Activated CD4-positive, alpha-beta T cell treated with anti-CD3 and anti-CD28 coated beads, Interleukin-2, amount 50 U/mL, for 16 hours (primary cell): ENCODE data around the gene ARPC1B.

Source experiments
- DNase-seq: peaks from one replicate; pipeline ENCODE4 v3.0.0-alpha.2; 2020

Gene ARPC1B

GRCh38 chr7:99392046-99392445 is 17.5 kb downstream of the ARPC1B start:
- no peak for DNase-seq

DNA sequence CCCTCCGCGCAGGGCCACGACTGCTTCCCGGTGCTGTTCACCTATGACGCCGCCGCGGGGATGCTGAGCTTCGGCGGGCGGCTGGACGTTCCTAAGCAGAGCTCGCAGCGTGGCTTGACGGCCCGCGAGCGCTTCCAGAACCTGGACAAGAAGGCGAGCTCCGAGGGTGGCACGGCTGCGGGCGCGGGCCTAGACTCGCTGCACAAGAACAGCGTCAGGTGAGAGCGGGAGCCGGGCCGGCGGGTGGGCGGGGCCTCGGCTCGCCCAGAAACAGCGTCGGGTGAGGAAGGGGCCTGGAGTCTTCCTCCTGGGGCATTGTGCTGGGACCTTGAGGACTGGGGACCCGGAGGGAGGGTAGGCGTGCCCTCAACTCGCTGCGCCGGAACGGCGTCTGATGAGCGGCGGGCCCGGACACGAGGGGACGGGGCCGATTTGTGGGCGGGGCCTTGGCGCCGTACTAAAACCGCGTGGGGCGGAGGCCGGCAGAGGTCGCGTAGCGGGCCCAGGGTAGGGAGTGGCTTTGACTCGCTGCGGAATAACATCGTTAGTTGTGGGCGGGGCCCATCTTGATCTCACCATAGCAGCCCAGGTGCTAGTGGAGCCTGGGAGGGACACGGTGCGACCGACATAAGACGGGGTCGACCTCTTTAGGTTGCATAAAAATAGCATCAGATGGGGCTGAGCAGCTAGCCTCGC is 18.3 kb downstream of the ARPC1B start:
- peak; percentile 82 for DNase-seq

GRCh38 chr7:99393355-99394187 is 19.0 kb downstream of the ARPC1B start:
- DNase-seq, result no peak

DNA sequence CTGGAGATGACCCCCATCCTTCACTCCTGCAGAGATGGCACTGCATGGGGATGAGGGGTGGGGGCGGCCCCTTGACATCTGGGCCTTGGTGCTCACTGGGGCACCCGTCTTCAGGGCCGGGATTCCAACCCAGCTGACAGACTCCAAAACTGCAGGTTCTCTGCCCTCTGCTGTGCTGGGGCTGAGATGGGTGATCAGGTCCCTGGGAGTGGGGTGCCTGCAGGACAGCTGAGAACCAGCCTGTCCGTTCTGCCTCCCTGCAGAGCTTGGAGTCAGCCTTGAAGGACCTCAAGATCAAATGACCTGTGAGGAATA is 19.6 kb downstream of the ARPC1B start:
- no peak for DNase-seq

DNA sequence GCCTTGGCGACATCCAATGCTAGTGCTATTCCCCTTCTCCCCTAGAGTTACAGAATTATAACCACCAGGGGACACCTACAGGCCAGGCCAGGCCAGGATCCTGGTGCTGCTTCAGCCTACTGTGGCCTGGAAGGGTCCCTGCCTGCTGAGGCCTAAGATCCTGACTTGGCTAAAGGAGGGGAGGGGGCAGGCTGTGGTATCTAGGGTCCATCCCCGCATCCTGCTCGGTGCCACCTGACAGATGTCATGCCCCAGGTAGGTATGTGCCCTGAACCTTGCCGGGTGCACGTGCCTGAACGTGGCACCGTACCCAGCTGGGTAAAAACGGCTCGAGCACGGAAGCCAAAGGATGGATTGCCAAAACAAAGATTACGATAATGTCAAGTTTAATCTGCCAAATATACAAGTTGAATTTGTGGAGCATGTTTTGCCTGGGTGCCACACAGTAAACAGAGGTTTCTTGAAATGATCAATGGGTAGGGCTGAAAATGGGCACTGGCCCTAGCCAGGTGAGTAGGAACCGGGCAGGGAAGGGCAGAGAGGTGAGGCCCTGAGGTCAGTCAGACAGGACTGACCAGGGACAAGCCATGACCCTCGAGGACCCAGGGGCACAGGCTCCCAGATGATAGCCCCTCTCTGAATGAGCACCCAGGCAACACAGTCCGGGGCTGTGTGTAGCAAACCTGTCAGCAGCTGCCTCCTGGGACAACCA is 21.2 kb downstream of the ARPC1B start:
- no peak for DNase-seq

- no peak for DNase-seq
Observed at GRCh38 chr7:99396418-99397296, 22.1 kb downstream of the ARPC1B start.

DNA sequence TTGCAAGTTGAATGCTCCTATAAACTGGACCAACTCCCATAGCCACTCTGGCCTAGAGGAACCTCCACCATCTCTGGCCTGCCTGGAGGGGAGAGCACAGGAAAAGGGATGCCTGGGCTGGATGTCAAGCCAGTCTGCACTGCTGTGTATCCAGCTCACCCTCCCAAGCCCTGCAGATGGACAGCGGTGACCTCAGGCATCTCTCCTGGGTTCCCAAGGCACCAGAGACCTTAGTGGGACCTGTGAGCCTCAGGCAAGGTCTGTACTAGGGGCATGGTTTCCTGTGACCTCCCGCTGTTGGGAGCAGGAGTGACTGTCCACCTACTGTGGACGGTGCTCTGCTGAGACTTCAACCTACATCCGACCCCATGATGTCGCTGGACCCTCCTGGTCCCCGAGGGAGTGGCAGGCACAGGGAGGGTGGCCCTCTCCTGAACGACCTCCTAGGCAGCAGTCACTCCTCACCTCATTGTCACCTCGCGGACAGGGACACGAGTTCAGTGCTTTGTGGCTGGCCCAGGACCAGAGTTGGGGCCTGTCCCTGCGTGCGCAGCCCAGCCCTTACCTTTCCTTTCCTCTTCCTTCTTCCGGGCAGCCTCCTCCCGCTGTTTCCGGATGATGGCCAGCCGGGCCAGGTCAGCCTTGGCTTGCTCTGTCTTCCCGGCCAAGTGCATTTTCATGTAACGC is 22.9 kb downstream of the ARPC1B start:
- DNase-seq, result no peak

GRCh38 chr7:99398891-99399445 is 24.4 kb downstream of the ARPC1B start:
- DNase-seq, result no peak

DNA sequence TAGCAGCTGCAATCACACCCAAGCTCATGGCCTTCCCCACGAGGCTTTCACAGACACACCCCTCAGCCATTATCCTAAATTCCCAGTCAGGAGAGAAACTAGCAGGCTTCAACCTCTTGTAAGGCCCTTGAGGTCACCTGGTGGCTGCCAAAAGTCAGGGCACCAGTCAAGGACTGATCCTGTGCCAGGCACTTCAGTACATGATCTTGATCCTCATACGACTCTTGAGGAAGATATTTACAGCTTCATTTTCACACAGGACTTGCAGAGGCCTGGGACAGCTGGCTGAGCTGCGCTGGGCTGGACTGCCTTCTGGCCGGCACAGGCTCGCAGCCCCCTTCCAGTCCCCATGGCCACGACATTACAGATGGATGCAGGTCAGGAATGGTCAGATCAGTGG is 25.1 kb downstream of the ARPC1B start:
- no peak for DNase-seq

GRCh38 chr7:99402854-99403253 is 28.3 kb downstream of the ARPC1B start:
- DNase-seq, result no peak

DNA sequence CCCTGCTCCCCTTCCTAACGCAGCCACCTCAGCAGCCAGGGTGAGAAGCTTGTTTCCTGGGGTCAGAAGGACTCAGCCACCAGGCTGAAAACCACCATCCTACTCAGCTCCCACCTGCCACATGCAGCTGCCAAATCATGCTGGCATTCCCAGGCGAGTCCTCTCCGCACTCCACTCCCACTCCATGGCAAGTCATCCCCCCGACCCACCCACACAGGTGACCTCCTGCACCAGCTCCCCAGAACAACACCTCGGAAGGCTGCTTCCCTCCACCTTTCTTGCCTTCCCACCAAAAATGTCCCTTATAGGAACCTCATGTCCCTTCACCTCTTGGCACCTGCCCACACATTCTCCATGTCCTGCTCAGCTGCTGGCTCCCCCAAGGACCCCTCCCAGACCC is 29.2 kb downstream of the ARPC1B start:
- no peak for DNase-seq

DNA sequence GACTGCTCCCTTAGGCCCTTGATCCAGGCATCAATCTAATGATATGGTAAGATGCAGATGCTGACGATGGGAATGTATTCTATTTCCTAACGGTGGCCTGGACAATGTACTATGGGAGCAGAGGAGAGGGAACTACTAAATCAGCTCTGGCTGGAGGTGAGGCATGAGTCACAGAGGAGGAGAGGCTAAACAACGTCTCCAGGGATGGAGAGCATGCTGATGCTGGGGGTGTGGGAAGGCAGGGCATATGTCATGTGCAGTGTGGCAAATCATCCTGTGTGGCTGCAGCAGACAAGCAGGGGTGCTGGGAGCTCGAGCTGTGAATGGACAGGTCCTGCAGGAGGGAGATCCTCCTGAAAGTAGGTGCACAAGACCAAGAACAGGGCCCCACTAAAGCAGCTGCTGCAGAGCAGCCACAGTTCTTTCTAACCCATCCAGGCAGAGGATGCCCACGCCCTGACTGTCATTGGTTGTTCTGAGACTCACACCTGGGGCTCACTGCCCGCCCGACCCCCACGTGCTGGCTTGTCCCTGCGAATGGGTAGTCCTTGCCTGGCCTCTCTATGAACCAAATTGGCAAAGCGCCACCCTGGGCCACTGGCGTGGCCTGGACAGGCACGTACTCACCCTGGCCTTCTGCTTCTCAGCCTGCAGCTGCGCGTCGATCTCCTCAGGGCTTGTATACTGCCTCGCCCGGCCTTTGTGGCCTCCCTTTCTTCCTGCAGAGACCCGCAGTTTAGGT is 29.9 kb downstream of the ARPC1B start:
- no peak for DNase-seq

GRCh38 chr7:99404977-99405320 is 30.4 kb downstream of the ARPC1B start:
- no peak for DNase-seq

- no peak for DNase-seq
Observed at GRCh38 chr7:99406557-99406956, 32.0 kb downstream of the ARPC1B start.

- DNase-seq, result no peak
Observed at GRCh38 chr7:99407872-99408378, 33.4 kb downstream of the ARPC1B start.

DNA sequence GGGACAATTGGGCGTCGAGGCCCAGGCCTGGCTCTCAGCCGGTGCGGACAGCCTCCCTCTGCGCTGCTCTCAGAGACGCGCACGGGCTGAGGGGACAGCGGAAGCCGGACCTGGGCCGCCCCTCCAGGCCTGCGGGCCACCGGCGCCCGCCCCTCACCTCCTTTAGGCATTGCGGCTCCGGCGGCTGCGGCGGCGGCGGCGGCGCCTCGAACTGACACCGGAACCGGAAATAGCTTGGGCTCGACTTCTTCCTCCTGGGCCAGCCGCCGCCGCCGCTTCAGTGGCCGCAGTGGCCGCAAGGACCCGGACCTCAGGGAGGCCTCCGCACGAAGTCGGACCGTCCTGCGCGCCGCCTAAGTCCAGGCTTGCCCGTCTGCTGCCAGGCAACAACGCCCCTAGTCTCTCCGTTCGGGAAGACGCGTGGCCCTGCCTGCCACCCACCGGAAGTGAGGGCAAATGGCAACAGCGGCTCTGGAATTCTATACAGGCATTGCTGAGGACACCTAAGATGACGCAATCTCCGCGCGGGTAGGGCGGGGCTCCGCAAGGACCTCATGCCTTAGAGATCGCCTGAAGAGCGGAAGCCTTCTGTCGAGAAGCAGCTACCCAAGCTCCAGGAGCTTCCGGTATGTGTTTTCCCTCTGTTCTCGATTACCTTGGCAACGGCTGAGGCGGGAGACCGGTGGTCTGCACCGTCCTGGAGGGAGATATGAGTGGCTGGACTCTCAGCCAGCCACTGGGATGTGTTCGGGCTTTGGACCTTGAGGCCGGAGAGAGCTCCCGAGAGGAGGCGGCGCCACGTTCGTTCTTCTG is 34.1 kb downstream of the ARPC1B start, which contains the start of the genes BUD31 and PDAP1:
Gene BUD31 (plus strand): TSS at position 591 of the 813 bp plus-strand sequence. CDS start 2,124 bp downstream, outside the sequence.
Gene PDAP1 (minus strand): TSS at position 219 of the 813 bp plus-strand sequence. CDS start 49 bp downstream, at position 170.
- DNase-seq, result peak; percentile 94

DNA sequence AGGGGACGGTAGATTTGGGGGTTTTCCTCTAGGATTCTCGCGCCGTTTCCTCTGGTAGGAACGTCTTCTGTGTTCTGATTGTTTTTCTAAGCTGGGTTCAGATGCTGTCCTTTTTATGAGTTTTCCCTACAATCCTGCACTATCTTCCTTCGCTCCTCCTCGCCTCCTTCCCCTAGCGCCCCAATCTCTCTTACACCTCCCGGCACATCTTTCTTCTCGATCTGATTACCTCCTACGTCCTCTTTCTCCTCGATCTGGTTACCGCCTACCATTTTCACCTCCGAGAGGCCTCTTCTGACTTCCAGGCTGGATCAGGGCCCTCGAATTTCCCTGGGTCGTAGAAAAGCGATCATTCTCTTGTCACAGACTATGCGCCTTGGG is 34.7 kb downstream of the ARPC1B start:
- DNase-seq, result no peak

DNA sequence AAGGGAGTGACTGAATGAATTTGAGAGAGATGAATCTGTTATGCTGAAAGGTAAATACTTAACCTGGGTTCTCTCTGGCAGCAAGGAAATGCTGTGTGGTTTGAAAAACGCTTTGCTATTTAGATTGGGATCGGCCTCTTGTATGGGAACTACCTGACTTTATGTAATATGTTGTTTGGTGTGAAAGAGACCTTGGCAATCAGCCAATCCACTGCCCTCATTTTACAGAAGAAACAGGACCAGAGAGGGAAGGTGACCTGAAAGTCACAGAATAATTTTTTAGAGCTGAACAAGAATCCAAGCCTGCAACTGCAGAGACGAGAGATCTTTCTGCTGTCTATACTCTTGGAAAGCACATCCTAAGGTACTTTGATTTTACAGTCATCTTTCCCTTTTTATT is 35.3 kb downstream of the ARPC1B start:
- DNase-seq, result no peak

- DNase-seq, result no peak
Observed at GRCh38 chr7:99410635-99411034, 36.1 kb downstream of the ARPC1B start.
